HL-60 (cell line): ENCODE measurements around the gene PAX9.

Experiments used
- DNase-seq, 2 experiments: peaks; one replicate each; pipeline ENCODE4 v3.0.0-alpha.2; 2010 to 2020; ENCODE audit warnings: low read depth in 1 of 2, low spot score in 1 of 2
- H3K27ac ChIP-seq: fragments of 250-450 bp; sonication (Bioruptor Pico); replicated peaks from 2 replicates; pipeline ENCODE4 v1.5.1; 2020; ENCODE audit warnings: mild to moderate bottlenecking, moderate library complexity
- H3K27me3 ChIP-seq: fragments of 250-450 bp; sonication (Bioruptor Pico); 2 replicates; pipeline ENCODE4 v1.5.1; 2021; ENCODE audit warnings: mild to moderate bottlenecking, moderate library complexity; ENCODE audit not compliant: insufficient read depth, poor library complexity, severe bottlenecking
- H3K4me3 ChIP-seq: replicated peaks from 2 replicates; pipeline ENCODE4 v1.5.1; 2011; ENCODE audit warnings: mild to moderate bottlenecking, control low read depth, low read length; ENCODE audit not compliant: insufficient read depth
- GABPA ChIP-seq: IDR thresholded peaks from 2 replicates; pipeline ENCODE4 v1.6.1; 2012; ENCODE audit warnings: low read depth
- POLR2AphosphoS5 ChIP-seq: IDR thresholded peaks from 2 replicates; pipeline ENCODE4 v1.6.1; 2012; ENCODE audit warnings: low read depth
- SPI1 ChIP-seq: IDR thresholded peaks from 2 replicates; pipeline ENCODE4 v1.6.1; 2012; ENCODE audit warnings: low read depth, mild to moderate bottlenecking, borderline replicate concordance
- TF ChIP-seq, protein P1 (sequence below): IDR thresholded peaks from 2 replicates; pipeline ENCODE4 v1.6.1; 2012; ENCODE audit warnings: low read depth; ENCODE audit not compliant: insufficient replicate concordance
- TF ChIP-seq, protein P2 (sequence below): IDR thresholded peaks from one replicate; pipeline ENCODE4 v1.5.1; 2011; ENCODE audit warnings: low read length, control low read depth, inconsistent platforms; ENCODE audit not compliant: insufficient read depth

Gene PAX9

DNA sequence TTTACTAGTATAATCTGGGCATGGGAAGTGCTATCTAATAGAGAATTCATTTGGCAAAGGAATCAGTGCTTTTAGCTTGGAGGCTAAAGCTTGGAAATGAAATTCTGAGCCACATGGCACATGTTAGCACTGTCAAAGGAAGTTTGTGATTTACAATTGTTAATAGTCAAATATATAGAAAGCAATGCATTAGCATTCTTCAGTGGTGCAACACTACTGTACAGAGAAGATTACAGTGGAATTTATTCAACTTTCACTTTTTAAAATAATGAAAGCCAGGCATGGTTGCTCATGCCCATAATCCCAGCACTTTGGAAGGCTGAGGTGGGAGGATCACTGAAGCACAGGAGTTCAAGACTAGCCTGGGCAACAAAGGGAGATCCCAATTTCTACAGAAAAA, 45.9 kb downstream of the PAX9 start:
- Histone ChIP-seq H3K27me3 (no peaks in the 10 kb centered on the region), H3K27ac (no peak overlapping the region), H3K4me3 (no peak overlapping the region)
- DNase-seq, result no peak
- TF ChIP-seq POLR2AphosphoS5, result no peak
- no peak for TF ChIP-seq GABPA
- TF ChIP-seq SPI1, result no peak
- TF ChIP-seq, protein P1, sequence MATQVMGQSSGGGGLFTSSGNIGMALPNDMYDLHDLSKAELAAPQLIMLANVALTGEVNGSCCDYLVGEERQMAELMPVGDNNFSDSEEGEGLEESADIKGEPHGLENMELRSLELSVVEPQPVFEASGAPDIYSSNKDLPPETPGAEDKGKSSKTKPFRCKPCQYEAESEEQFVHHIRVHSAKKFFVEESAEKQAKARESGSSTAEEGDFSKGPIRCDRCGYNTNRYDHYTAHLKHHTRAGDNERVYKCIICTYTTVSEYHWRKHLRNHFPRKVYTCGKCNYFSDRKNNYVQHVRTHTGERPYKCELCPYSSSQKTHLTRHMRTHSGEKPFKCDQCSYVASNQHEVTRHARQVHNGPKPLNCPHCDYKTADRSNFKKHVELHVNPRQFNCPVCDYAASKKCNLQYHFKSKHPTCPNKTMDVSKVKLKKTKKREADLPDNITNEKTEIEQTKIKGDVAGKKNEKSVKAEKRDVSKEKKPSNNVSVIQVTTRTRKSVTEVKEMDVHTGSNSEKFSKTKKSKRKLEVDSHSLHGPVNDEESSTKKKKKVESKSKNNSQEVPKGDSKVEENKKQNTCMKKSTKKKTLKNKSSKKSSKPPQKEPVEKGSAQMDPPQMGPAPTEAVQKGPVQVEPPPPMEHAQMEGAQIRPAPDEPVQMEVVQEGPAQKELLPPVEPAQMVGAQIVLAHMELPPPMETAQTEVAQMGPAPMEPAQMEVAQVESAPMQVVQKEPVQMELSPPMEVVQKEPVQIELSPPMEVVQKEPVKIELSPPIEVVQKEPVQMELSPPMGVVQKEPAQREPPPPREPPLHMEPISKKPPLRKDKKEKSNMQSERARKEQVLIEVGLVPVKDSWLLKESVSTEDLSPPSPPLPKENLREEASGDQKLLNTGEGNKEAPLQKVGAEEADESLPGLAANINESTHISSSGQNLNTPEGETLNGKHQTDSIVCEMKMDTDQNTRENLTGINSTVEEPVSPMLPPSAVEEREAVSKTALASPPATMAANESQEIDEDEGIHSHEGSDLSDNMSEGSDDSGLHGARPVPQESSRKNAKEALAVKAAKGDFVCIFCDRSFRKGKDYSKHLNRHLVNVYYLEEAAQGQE, result no peak
- TF ChIP-seq, protein P2, sequence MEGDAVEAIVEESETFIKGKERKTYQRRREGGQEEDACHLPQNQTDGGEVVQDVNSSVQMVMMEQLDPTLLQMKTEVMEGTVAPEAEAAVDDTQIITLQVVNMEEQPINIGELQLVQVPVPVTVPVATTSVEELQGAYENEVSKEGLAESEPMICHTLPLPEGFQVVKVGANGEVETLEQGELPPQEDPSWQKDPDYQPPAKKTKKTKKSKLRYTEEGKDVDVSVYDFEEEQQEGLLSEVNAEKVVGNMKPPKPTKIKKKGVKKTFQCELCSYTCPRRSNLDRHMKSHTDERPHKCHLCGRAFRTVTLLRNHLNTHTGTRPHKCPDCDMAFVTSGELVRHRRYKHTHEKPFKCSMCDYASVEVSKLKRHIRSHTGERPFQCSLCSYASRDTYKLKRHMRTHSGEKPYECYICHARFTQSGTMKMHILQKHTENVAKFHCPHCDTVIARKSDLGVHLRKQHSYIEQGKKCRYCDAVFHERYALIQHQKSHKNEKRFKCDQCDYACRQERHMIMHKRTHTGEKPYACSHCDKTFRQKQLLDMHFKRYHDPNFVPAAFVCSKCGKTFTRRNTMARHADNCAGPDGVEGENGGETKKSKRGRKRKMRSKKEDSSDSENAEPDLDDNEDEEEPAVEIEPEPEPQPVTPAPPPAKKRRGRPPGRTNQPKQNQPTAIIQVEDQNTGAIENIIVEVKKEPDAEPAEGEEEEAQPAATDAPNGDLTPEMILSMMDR, result no peak

DNA sequence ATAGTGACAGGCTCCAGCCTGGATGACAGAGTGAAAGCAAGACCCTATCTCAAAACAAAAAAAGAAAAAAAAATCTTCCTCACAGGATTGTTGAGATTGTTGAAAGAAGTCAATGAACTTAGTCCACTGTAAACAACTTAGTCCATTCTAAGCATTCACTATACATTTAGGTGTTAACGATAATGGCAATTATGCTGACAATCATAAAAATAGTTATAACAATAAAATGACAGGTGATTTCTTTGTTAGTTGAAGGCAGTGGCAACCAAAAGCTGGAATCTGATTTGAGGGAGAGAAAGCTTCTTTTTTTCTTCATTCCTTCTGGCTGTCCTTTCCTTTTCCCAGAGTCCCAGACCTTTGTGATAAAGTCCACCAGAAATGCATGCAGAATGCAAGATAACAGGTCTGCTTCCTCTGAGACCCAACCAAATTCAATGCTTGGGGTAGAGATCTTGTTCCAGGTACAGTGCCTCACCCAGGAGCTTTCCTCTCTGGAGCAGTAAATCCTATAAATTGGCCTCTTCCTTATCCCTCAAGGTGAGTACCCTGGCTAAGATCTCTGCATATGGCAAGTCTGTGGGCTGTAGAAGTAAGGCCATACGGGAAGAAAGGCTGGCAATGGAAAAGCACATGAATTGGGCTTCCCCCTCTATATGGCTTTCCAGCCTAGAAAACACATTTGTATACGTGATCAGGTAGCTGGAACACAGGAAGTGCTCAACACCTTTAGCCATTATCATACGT, 52.5 kb downstream of the PAX9 start:
- DNase-seq, result no peak

GRCh38 chr14:36716614-36717184, 55.0 kb downstream of the PAX9 start:
- TF ChIP-seq GABPA (no peak), SPI1 (no peak), POLR2AphosphoS5 (no peak)
- TF ChIP-seq, protein P1, result no peak
- TF ChIP-seq, protein P2, result no peak
- Histone ChIP-seq H3K4me3 (no peak overlapping the region), H3K27me3 (no peaks in the 10 kb centered on the region), H3K27ac (no peak overlapping the region)
- DNase-seq, result no peak

More for the DNA sequence above, 52.5 kb downstream of the PAX9 start:
- Histone ChIP-seq H3K27me3 (no peaks in the 10 kb centered on the region), H3K27ac (no peak overlapping the region), H3K4me3 (no peak overlapping the region)
- TF ChIP-seq GABPA (no peak), POLR2AphosphoS5 (no peak), SPI1 (no peak)
- TF ChIP-seq, protein P2, result no peak
- TF ChIP-seq, protein P1, result no peak
